ENCODE results near the gene EI24.
A peak's percentile ranks its signal among the peaks of the same experiment; 100 is the strongest.

- TF ChIP-seq, protein P1, sequence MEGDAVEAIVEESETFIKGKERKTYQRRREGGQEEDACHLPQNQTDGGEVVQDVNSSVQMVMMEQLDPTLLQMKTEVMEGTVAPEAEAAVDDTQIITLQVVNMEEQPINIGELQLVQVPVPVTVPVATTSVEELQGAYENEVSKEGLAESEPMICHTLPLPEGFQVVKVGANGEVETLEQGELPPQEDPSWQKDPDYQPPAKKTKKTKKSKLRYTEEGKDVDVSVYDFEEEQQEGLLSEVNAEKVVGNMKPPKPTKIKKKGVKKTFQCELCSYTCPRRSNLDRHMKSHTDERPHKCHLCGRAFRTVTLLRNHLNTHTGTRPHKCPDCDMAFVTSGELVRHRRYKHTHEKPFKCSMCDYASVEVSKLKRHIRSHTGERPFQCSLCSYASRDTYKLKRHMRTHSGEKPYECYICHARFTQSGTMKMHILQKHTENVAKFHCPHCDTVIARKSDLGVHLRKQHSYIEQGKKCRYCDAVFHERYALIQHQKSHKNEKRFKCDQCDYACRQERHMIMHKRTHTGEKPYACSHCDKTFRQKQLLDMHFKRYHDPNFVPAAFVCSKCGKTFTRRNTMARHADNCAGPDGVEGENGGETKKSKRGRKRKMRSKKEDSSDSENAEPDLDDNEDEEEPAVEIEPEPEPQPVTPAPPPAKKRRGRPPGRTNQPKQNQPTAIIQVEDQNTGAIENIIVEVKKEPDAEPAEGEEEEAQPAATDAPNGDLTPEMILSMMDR (conservative IDR thresholded peaks at IDR 0.05 in 1 of 2, IDR thresholded peaks at IDR 0.05 in 1 of 2; ENCODE audit: low read depth in 1 of 2, low read length in 2 of 2) = peak; percentile 65 to 72
- TF ChIP-seq EZH2 (IDR thresholded peaks at IDR 0.05; ENCODE audit: low read length, missing control alignments) = no peak
These were observed at the start of gene EI24 for GRCh38 chr11:125568970-125569914.
